Spinal cord (tissue), 10 donors: ENCODE data around the gene AAR2. TPM values are rescaled to one million over a fixed set of nuclear protein-coding genes. Genes with fewer than 3 reads are reported as not detected.

Experiments
- DNase-seq, 6 donors: peaks; one replicate each; pipeline versions ENCODE4 v3.0.0 to v3.0.0-alpha.2; 2013 to 2015; ENCODE audit warnings: low spot score in 6 of 6, low read depth in 4 of 6
- H3K27ac ChIP-seq: one replicate; pipeline ENCODE4 v1.5.1; 2013; ENCODE audit warnings: low read depth, low read length, control low read depth
- H3K27me3 ChIP-seq: one replicate; pipeline ENCODE4 v1.6.1; 2013; ENCODE audit warnings: low read length; ENCODE audit not compliant: control insufficient read depth, insufficient read depth
- H3K36me3 ChIP-seq: one replicate; pipeline ENCODE4 v1.6.1; 2013; ENCODE audit warnings: low read length; ENCODE audit not compliant: control insufficient read depth, insufficient read depth
- H3K4me1 ChIP-seq: one replicate; pipeline ENCODE4 v1.6.1; 2013; ENCODE audit warnings: low read length; ENCODE audit not compliant: control insufficient read depth, insufficient read depth
- H3K4me3 ChIP-seq: one replicate; pipeline ENCODE4 v1.5.1; 2013; ENCODE audit warnings: low read depth, low read length, control low read depth
- H3K9me3 ChIP-seq: one replicate; pipeline ENCODE4 v1.6.1; 2013; ENCODE audit warnings: low read length; ENCODE audit not compliant: control insufficient read depth, insufficient read depth
- WGBS: methylation state at CpG from one replicate; pipeline ENCODE4 v1.1.5; 2013; ENCODE audit warnings: missing lambda C conversion rate; ENCODE audit not compliant: insufficient coverage; 5-methylcytosine and 5-hydroxymethylcytosine counted together
- polyA plus RNA-seq, 2 donors: library from polyadenylated mRNA; unstranded; fragments of 120-200 nt; gene quantifications; one replicate each; pipeline ENCODE4 v1.2.1, GENCODE V29; 2013; ENCODE audit not compliant: insufficient read length in 2 of 2
- total RNA-seq, 2 donors: library from RNA; depleted of rRNA in 1 of 2; stranded (reverse); fragments of 120-200 nt in 1 of 2; fragments of >200 nt in 1 of 2; gene quantifications; one replicate each; pipeline versions ENCODE4 v1.2.3 to v1.2.4, GENCODE V29; 2013 to 2014
- donor health status: healthy.

AAR2 gene
- total and polyA plus RNA-seq, 4 donors: 27.4 to 38.0 (median 31.4) TPM

GRCh38 chr20:36264426-36265246 lies 28.4 kb downstream of the AAR2 start:
- DNase-seq: no peak
- Histone ChIP-seq H3K4me1 (no peaks in the 10 kb centered on the region), H3K36me3 (no peaks in the 10 kb centered on the region), H3K9me3 (no peaks in the 10 kb centered on the region), H3K27me3 (no peaks in the 10 kb centered on the region), H3K27ac (no peak overlapping the region), H3K4me3 (no peak overlapping the region)
- 90% methylated on average over 20 of the region's 20 CpGs for WGBS

GRCh38 chr20:36266189-36266588 lies 29.9 kb downstream of the AAR2 start:
- Histone ChIP-seq H3K27me3 (no peaks in the 10 kb centered on the region), H3K4me1 (no peaks in the 10 kb centered on the region), H3K27ac (no peak overlapping the region), H3K9me3 (no peaks in the 10 kb centered on the region), H3K36me3 (no peaks in the 10 kb centered on the region), H3K4me3 (no peak overlapping the region)
- no peak for DNase-seq
- 90% methylated on average over 3 of the region's 6 CpGs for WGBS

GRCh38 chr20:36267605-36268381 lies 31.5 kb downstream of the AAR2 start:
- WGBS: 69% methylated on average over 23 of the region's 24 CpGs
- Histone ChIP-seq H3K9me3 (no peaks in the 10 kb centered on the region), H3K4me1 (no peaks in the 10 kb centered on the region), H3K27ac (no peak overlapping the region), H3K36me3 (no peaks in the 10 kb centered on the region), H3K27me3 (no peaks in the 10 kb centered on the region), H3K4me3 (no peak overlapping the region)
- DNase-seq: no peak

- Histone ChIP-seq H3K27me3 (no peaks in the 10 kb centered on the region), H3K4me3 (no peak overlapping the region), H3K27ac (no peak overlapping the region), H3K36me3 (no peaks in the 10 kb centered on the region), H3K4me1 (peaks cover 1% of the 10 kb centered on the region), H3K9me3 (no peaks in the 10 kb centered on the region)
- DNase-seq: no peak
- 93% methylated on average over 5 of the region's 10 CpGs for WGBS
Observed at GRCh38 chr20:36268440-36269342, 32.4 kb downstream of the AAR2 start.

GRCh38 chr20:36269507-36269906 lies 33.2 kb downstream of the AAR2 start:
- no peak for DNase-seq
- H3K9me3 ChIP-seq: no peaks in the 10 kb centered on the region
- WGBS: no CpG with 5 or more reads among the region's 2 CpGs
- H3K27ac ChIP-seq: no peak overlapping the region
- peaks cover 10% of the 10 kb centered on the region for H3K4me1 ChIP-seq
- no peaks in the 10 kb centered on the region for H3K27me3 ChIP-seq
- H3K4me3 ChIP-seq: no peak overlapping the region
- no peaks in the 10 kb centered on the region for H3K36me3 ChIP-seq

GRCh38 chr20:36270744-36271638 lies 34.7 kb downstream of the AAR2 start:
- Histone ChIP-seq H3K4me3 (no peak overlapping the region), H3K27me3 (no peaks in the 10 kb centered on the region), H3K4me1 (peaks cover 17% of the 10 kb centered on the region), H3K9me3 (no peaks in the 10 kb centered on the region), H3K27ac (no peak overlapping the region), H3K36me3 (no peaks in the 10 kb centered on the region)
- WGBS: 83% methylated on average over 15 of the region's 20 CpGs
- DNase-seq: no peak

- no peak overlapping the region for H3K27ac ChIP-seq
- no peak overlapping the region for H3K4me3 ChIP-seq
- DNase-seq: no peak
- H3K36me3 ChIP-seq: no peaks in the 10 kb centered on the region
- H3K4me1 ChIP-seq: peaks cover 17% of the 10 kb centered on the region
- no peaks in the 10 kb centered on the region for H3K9me3 ChIP-seq
- H3K27me3 ChIP-seq: no peaks in the 10 kb centered on the region
- WGBS: 88% methylated on average over 16 of the region's 21 CpGs
Observed at GRCh38 chr20:36271639-36272546, 35.6 kb downstream of the AAR2 start.

- no peaks in the 10 kb centered on the region for H3K36me3 ChIP-seq
- H3K9me3 ChIP-seq: no peaks in the 10 kb centered on the region
- no peak for DNase-seq
- H3K27ac ChIP-seq: no peak overlapping the region
- H3K27me3 ChIP-seq: no peaks in the 10 kb centered on the region
- peaks cover 17% of the 10 kb centered on the region for H3K4me1 ChIP-seq
- no peak overlapping the region for H3K4me3 ChIP-seq
- 91% methylated on average over 9 of the region's 12 CpGs for WGBS
Observed at GRCh38 chr20:36272547-36273220, 36.4 kb downstream of the AAR2 start.
